GM12865 (cell line): ENCODE results near the gene AQP12A.

Source experiments
- DNase-seq: peaks from one replicate; pipeline ENCODE4 v3.0.0; 2010; ENCODE audit warnings: low read depth
- H3K4me3 ChIP-seq: 2 replicates; pipeline ENCODE4 v1.5.1; 2011; ENCODE audit warnings: mild to moderate bottlenecking, low read depth, low read length, control low read depth
- TF ChIP-seq, protein P1 (sequence below): IDR thresholded peaks from 2 replicates; pipeline ENCODE4 v1.5.1; 2011; ENCODE audit warnings: low read length, control low read depth, low read depth, inconsistent platforms; ENCODE audit not compliant: insufficient read depth; ENCODE audit errors: missing control alignments

AQP12A gene

DNA sequence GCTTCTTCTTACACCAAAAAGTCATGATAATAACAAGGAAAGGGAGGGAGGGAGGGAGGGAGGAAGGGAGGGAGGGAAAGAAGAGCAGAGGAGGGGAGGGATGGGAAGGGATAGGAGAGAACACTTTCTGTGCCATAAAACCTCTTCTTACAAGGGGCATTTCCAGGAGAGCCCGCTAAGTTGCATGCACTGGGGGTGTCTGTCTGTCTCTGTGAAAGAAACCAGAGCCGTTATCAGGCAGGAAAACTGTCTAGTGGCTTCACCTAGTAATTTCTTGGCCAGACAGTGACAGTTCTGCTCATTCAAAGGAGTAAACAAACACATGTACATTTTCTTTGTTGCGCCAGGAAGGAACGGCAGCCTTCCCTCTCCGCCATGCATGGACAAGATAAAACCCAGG is 45.8 kb downstream of the AQP12A start:
- DNase-seq: no peak
- no peak overlapping the region for H3K4me3 ChIP-seq
- TF ChIP-seq, protein P1, sequence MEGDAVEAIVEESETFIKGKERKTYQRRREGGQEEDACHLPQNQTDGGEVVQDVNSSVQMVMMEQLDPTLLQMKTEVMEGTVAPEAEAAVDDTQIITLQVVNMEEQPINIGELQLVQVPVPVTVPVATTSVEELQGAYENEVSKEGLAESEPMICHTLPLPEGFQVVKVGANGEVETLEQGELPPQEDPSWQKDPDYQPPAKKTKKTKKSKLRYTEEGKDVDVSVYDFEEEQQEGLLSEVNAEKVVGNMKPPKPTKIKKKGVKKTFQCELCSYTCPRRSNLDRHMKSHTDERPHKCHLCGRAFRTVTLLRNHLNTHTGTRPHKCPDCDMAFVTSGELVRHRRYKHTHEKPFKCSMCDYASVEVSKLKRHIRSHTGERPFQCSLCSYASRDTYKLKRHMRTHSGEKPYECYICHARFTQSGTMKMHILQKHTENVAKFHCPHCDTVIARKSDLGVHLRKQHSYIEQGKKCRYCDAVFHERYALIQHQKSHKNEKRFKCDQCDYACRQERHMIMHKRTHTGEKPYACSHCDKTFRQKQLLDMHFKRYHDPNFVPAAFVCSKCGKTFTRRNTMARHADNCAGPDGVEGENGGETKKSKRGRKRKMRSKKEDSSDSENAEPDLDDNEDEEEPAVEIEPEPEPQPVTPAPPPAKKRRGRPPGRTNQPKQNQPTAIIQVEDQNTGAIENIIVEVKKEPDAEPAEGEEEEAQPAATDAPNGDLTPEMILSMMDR: no peak

DNA sequence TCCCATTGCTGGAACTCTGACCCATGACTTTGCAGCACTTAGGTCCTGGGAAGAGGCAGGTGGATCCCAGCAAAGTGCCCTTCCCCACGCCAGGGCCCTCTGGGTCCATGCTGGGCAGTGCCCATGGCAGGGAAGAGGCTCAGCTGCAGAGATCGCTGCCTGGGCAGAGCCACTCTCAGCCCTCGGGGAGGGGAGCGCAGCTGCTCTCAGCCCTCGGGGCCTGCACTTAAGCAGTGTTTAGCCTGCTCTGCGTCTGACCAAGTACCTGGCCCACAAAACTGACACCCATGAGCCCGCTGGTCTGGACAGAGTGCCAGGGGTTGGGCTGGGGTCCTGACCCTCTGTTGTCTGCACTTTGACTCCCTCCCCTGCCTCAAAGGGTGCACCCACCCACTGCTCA is 46.3 kb downstream of the AQP12A start:
- TF ChIP-seq, protein P1: no peak
- DNase-seq: no peak

GRCh38 chr2:240739797-240740196 is 48.1 kb downstream of the AQP12A start:
- TF ChIP-seq, protein P1: no peak
- no peak overlapping the region for H3K4me3 ChIP-seq
- DNase-seq: no peak

More for the DNA sequence above, 46.3 kb downstream of the AQP12A start:
- H3K4me3 ChIP-seq: no peak overlapping the region

GRCh38 chr2:240741091-240741490 is 49.4 kb downstream of the AQP12A start:
- H3K4me3 ChIP-seq: no peak overlapping the region
- no peak for DNase-seq
- TF ChIP-seq, protein P1: no peak

- no peak overlapping the region for H3K4me3 ChIP-seq
- DNase-seq: no peak
- TF ChIP-seq, protein P1: no peak
Observed at GRCh38 chr2:240742602-240743095, 51.0 kb downstream of the AQP12A start.

DNA sequence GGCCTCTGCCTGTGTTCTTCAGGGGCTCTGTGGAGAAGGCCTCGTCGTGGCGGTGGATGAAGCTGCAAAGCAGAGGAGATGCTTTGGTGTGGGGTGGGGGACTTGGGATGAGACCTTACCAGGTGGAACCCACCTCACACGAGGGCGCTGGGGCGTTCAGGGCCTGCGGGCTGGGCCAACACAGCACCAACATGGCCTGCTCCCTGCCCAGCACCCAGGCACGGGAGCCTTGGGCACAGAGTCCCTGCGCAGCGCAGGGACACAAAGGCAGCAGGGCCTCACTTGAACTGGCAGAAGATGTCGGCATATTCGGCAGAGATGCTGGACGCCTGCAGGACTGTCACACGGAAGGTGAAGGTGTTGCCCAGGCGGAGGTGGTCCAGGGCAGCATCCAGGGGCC is 53.8 kb downstream of the AQP12A start:
- TF ChIP-seq, protein P1: no peak
- no peak overlapping the region for H3K4me3 ChIP-seq
- DNase-seq: no peak

- TF ChIP-seq, protein P1: no peak
- DNase-seq: no peak
- H3K4me3 ChIP-seq: no peak overlapping the region
Observed at GRCh38 chr2:240745962-240746361, 54.3 kb downstream of the AQP12A start.
